SK-N-SH (cell line): ENCODE results near the gene PPP2R3C. TPM values are rescaled to one million over a fixed set of nuclear protein-coding genes. Genes with fewer than 3 reads are reported as not detected.

Source experiments
- CTCF ChIA-PET: fragments of 300-600, 350-600 bp; formaldehyde crosslinking; extraction: SDS; loops from one replicate; lab custom pipeline; 2021; lab: Yijun Ruan, JAX
- POLR2A ChIA-PET: fragments of 350-600 bp; sonication (Branson Sonifier 250); formaldehyde crosslinking; extraction: SDS; loops from one replicate; lab custom pipeline; 2020; ENCODE audit warnings: antibody characterized with exemption, inconsistent platforms; lab: Yijun Ruan, JAX
- DNase-seq: peaks from one replicate; pipeline ENCODE4 v3.0.0; 2012
- H2AFZ ChIP-seq: fragments of 200-600 bp; sonication (generic); 2 replicates; pipeline ENCODE4 v1.8.1; 2016; ENCODE audit warnings: antibody characterized with exemption, mild to moderate bottlenecking, low read depth
- H3F3A ChIP-seq: fragments of 200-600 bp; sonication (generic); replicated peaks from 2 replicates; pipeline ENCODE3; 2016; ENCODE audit warnings: antibody characterized with exemption, mild to moderate bottlenecking; ENCODE audit not compliant: insufficient read depth
- H3K27ac ChIP-seq, 2 experiments: fragments of 200-500 bp in 1 of 2; fragments of 200-600 bp in 1 of 2; sonication (Bioruptor generic) in 1 of 2; sonication (generic), shearing (Covaris generic) in 1 of 2; 2 replicates each; pipeline versions ENCODE4 v1.5.1 to v1.6.1; 2014 to 2016; ENCODE audit warnings: low read depth in 2 of 2, inconsistent platforms in 1 of 2, low read length in 1 of 2, mild to moderate bottlenecking in 1 of 2, mixed read lengths in 1 of 2
- H3K27me3 ChIP-seq: fragments of 200-600 bp; sonication (generic), shearing (Covaris generic); 2 replicates; pipeline ENCODE4 v1.6.1; 2016; ENCODE audit warnings: mixed run types; ENCODE audit not compliant: insufficient read depth
- H3K36me3 ChIP-seq, 2 experiments: fragments of 200-500 bp in 1 of 2; fragments of 200-600 bp in 1 of 2; sonication (Bioruptor generic) in 1 of 2; sonication (generic) in 1 of 2; replicated peaks in 1 of 2; 2 replicates each; pipeline versions ENCODE3 to v1.5.1; 2014 to 2016; ENCODE audit warnings: low read length in 1 of 2, mild to moderate bottlenecking in 1 of 2; ENCODE audit not compliant: insufficient read depth in 2 of 2, control insufficient read depth in 1 of 2
- H3K4me1 ChIP-seq, 2 experiments: fragments of 200-500 bp in 1 of 2; fragments of 200-600 bp in 1 of 2; sonication (Bioruptor generic) in 1 of 2; sonication (generic), shearing (Covaris generic) in 1 of 2; 2 replicates each; pipeline versions ENCODE4 v1.5.1 to v1.6.1; 2014 to 2016; ENCODE audit warnings: low read depth in 1 of 2, low read length in 1 of 2, mixed run types in 1 of 2; ENCODE audit not compliant: insufficient read depth in 2 of 2, control insufficient read depth in 1 of 2
- H3K4me2 ChIP-seq: fragments of 200-600 bp; sonication (generic), shearing (Covaris generic); 2 replicates; pipeline ENCODE4 v1.6.1; 2017; ENCODE audit warnings: mixed run types
- H3K4me3 ChIP-seq, 2 experiments: fragments of 200-500 bp in 1 of 2; fragments of 200-600 bp in 1 of 2; sonication (Bioruptor generic) in 1 of 2; sonication (generic), shearing (Covaris generic) in 1 of 2; 2 replicates each; pipeline versions ENCODE4 v1.5.1 to v1.8.1; 2014 to 2016; ENCODE audit warnings: low read depth in 2 of 2, inconsistent platforms in 1 of 2, low read length in 1 of 2, mild to moderate bottlenecking in 1 of 2, mixed read lengths in 1 of 2, moderate library complexity in 1 of 2
- H3K79me2 ChIP-seq: fragments of 200-600 bp; sonication (generic); 2 replicates; pipeline ENCODE4 v1.8.1; 2017; ENCODE audit warnings: mild to moderate bottlenecking; ENCODE audit not compliant: insufficient read depth
- H3K9ac ChIP-seq: fragments of 200-600 bp; sonication (generic); 2 replicates; pipeline ENCODE4 v1.6.1; 2017; ENCODE audit warnings: mixed run types
- H3K9me2 ChIP-seq: fragments of 200-600 bp; sonication (generic); 2 replicates; pipeline ENCODE4 v1.6.1; 2017; ENCODE audit warnings: mixed run types
- H3K9me3 ChIP-seq: fragments of 200-600 bp; sonication (generic); 2 replicates; pipeline ENCODE4 v1.6.1; 2017; ENCODE audit warnings: mixed run types, mild to moderate bottlenecking, moderate library complexity
- H4K20me1 ChIP-seq: fragments of 200-600 bp; sonication (generic); 2 replicates; pipeline ENCODE4 v1.6.1; 2017; ENCODE audit warnings: mild to moderate bottlenecking, mixed run types; ENCODE audit not compliant: insufficient read depth
- CTCF ChIP-seq: fragments of 200-600 bp; sonication (generic); IDR thresholded peaks from 2 replicates; pipeline ENCODE4 v1.6.1; 2017; ENCODE audit warnings: antibody characterized with exemption, mild to moderate bottlenecking, moderate library complexity
- EZH2phosphoT487 ChIP-seq: fragments of 200-600 bp; sonication (generic); IDR thresholded peaks from 2 replicates; pipeline ENCODE4 v1.6.1; 2017; ENCODE audit warnings: low read depth, mixed run types, mild to moderate bottlenecking, antibody characterized with exemption, moderate library complexity, borderline replicate concordance
- FOXM1 ChIP-seq: IDR thresholded peaks from 2 replicates; pipeline ENCODE4 v1.4.0; 2012; ENCODE audit warnings: low read depth, mild to moderate bottlenecking
- GABPA ChIP-seq: IDR thresholded peaks from 2 replicates; pipeline ENCODE4 v1.4.0; 2012; ENCODE audit warnings: low read depth, mild to moderate bottlenecking
- IRF3 ChIP-seq: fragments of 150-350 bp; IDR thresholded peaks from 2 replicates; pipeline ENCODE4 v1.6.1; 2016; ENCODE audit warnings: mild to moderate bottlenecking, low read depth, low read length
- JUND ChIP-seq: IDR thresholded peaks from 2 replicates; pipeline ENCODE4 v1.4.0; 2012
- MAX ChIP-seq: IDR thresholded peaks from 2 replicates; pipeline ENCODE4 v1.4.0; 2012; ENCODE audit warnings: low read depth
- MEF2A ChIP-seq: IDR thresholded peaks from 2 replicates; pipeline ENCODE4 v1.4.0; 2012; ENCODE audit warnings: low read depth, borderline replicate concordance
- MXI1 ChIP-seq: IDR thresholded peaks from 2 replicates; pipeline ENCODE4 v1.6.1; 2012; ENCODE audit warnings: mild to moderate bottlenecking, low read depth, low read length, improper control_type of control experiment
- NRF1 ChIP-seq: IDR thresholded peaks from 2 replicates; pipeline ENCODE4 v1.6.1; 2012; ENCODE audit warnings: low read depth, mild to moderate bottlenecking, low read length
- PBX3 ChIP-seq: IDR thresholded peaks from 2 replicates; pipeline ENCODE4; 2012
- RAD21 ChIP-seq: IDR thresholded peaks from 2 replicates; pipeline ENCODE4 v1.6.1; 2012; ENCODE audit warnings: mild to moderate bottlenecking, low read length
- RCOR1 ChIP-seq: fragments of 150-350 bp; IDR thresholded peaks from 2 replicates; pipeline ENCODE4 v1.6.1; 2017; ENCODE audit warnings: antibody characterized with exemption, low read length
- USF1 ChIP-seq: IDR thresholded peaks from 2 replicates; pipeline ENCODE4 v1.4.0; 2012; ENCODE audit warnings: low read depth, borderline replicate concordance
- YY1 ChIP-seq: IDR thresholded peaks from 2 replicates; pipeline ENCODE4 v1.4.0; 2012; ENCODE audit warnings: low read depth, mild to moderate bottlenecking
- ZBTB33 ChIP-seq: IDR thresholded peaks from 2 replicates; pipeline ENCODE4 v1.4.0; 2012; ENCODE audit warnings: low read depth, borderline replicate concordance
- WGBS: methylation state at CpG from one replicate; pipeline ENCODE4 v1.1.6; 2017; ENCODE audit warnings: low lambda C conversion rate; 5-methylcytosine and 5-hydroxymethylcytosine counted together
- polyA plus RNA-seq, 3 experiments: library from polyadenylated mRNA; depleted of rRNA; stranded (reverse); fragments of >200 nt; gene quantifications; 2 replicates each; pipeline ENCODE4 v1.2.3, GENCODE V29; 2012

The PPP2R3C gene
- polyA plus RNA-seq, 1 of the 3 experiments (the other 2 are of a cell fraction) = 6.2 TPM

- no peak for TF ChIP-seq IRF3
- TF ChIP-seq RAD21 = no peak
- TF ChIP-seq PBX3 = no peak
Observed at GRCh38 chr14:35167496-35167895, 45.7 kb upstream of the PPP2R3C start (continued).

- H3K27ac ChIP-seq = no peak overlapping the region
- no peak overlapping the region for H3K4me3 ChIP-seq
- peaks cover 0 to 23% of the 10 kb centered on the region in 2 experiments; a peak in 2 of 4 replicates for H3K4me1 ChIP-seq
- H3K9me2 ChIP-seq = no peaks in the 10 kb centered on the region
- H3K79me2 ChIP-seq = peaks cover 14% of the 10 kb centered on the region; the same call in 1 of the 2 replicates
- no peak for DNase-seq
- no peak overlapping the region for H3K4me2 ChIP-seq
- WGBS = 86% methylated on average over 5 of the region's 5 CpGs
- peaks cover 2 to 28% of the 10 kb centered on the region in 2 experiments for H3K36me3 ChIP-seq
- H3K27me3 ChIP-seq = no peaks in the 10 kb centered on the region
- POLR2A ChIA-PET = no interaction called here
- no peaks in the 10 kb centered on the region for H3K9me3 ChIP-seq
- no peak overlapping the region for H2AFZ ChIP-seq
- CTCF ChIA-PET = no interaction called here
- TF ChIP-seq MAX (no peak), RCOR1 (no peak), USF1 (no peak), MXI1 (no peak), NRF1 (no peak), PBX3 (no peak), GABPA (no peak)
- H3F3A ChIP-seq = peaks cover 18% of the 10 kb centered on the region
- no peaks in the 10 kb centered on the region for H4K20me1 ChIP-seq
- H3K9ac ChIP-seq = no peak overlapping the region
Observed at GRCh38 chr14:35164849-35165248, 43.1 kb upstream of the PPP2R3C start.

- no peak overlapping the region for H2AFZ ChIP-seq
- no peaks in the 10 kb centered on the region for H3K27me3 ChIP-seq
- no peak overlapping the region for H3K4me2 ChIP-seq
- peaks cover 13 to 18% of the 10 kb centered on the region in 2 experiments for H3K36me3 ChIP-seq
- 86% methylated on average over 1 of the region's 1 CpG for WGBS
- peaks cover 18% of the 10 kb centered on the region for H3F3A ChIP-seq
- ChIA-PET CTCF (no interaction called here), POLR2A (no interaction called here)
- DNase-seq = no peak
- peaks cover 19% of the 10 kb centered on the region; the same call in 1 of the 2 replicates for H3K79me2 ChIP-seq
- no peak overlapping the region for H3K4me3 ChIP-seq
- H3K9me2 ChIP-seq = no peaks in the 10 kb centered on the region
- no peak overlapping the region for H3K9ac ChIP-seq
- no peak overlapping the region for H3K27ac ChIP-seq
- H3K4me1 ChIP-seq = peaks cover 3 to 36% of the 10 kb centered on the region in 2 experiments
- H3K9me3 ChIP-seq = no peaks in the 10 kb centered on the region
- H4K20me1 ChIP-seq = no peaks in the 10 kb centered on the region
- TF ChIP-seq USF1 (no peak), FOXM1 (no peak), JUND (no peak), NRF1 (no peak), YY1 (no peak), CTCF (no peak), ZBTB33 (no peak), RAD21 (no peak), MEF2A (no peak), EZH2phosphoT487 (no peak)
Observed at GRCh38 chr14:35163384-35163783, 41.6 kb upstream of the PPP2R3C start.
